Mesodermal cell (in vitro differentiated cells): ENCODE data around the gene COA5.

Source experiments
- H3K27ac ChIP-seq: 2 replicates; pipeline ENCODE4 v1.7.0; 2013; ENCODE audit warnings: mild to moderate bottlenecking, low read depth, low read length, moderate library complexity; ENCODE audit not compliant: severe bottlenecking
- H3K36me3 ChIP-seq: 2 replicates; pipeline ENCODE4 v1.7.1; 2013; ENCODE audit warnings: mild to moderate bottlenecking, low read length, moderate library complexity; ENCODE audit not compliant: control insufficient read depth, insufficient read depth
- H3K4me1 ChIP-seq: one replicate; pipeline ENCODE4 v1.7.1; 2013; ENCODE audit warnings: mild to moderate bottlenecking, low read length; ENCODE audit not compliant: insufficient read depth, control insufficient read depth, poor library complexity, severe bottlenecking
- H3K4me3 ChIP-seq: 2 replicates; pipeline ENCODE4 v1.7.0; 2013; ENCODE audit warnings: low read length, control low read depth, mild to moderate bottlenecking; ENCODE audit not compliant: insufficient read depth, poor library complexity, severe bottlenecking; ENCODE audit errors: extremely low read depth
- H3K9me3 ChIP-seq: 2 replicates; pipeline ENCODE4 v1.7.1; 2013; ENCODE audit warnings: mild to moderate bottlenecking, low read length, moderate library complexity; ENCODE audit not compliant: control insufficient read depth
- whole genome bisulfite sequencing, 2 experiments: methylation state at CpG; one replicate each; pipeline ENCODE4 v1.1.5; 2013; ENCODE audit warnings: missing lambda C conversion rate in 2 of 2; ENCODE audit not compliant: insufficient coverage in 2 of 2; 5-methylcytosine and 5-hydroxymethylcytosine counted together

The COA5 gene

GRCh38 chr2:98583816-98584618 is 24.3 kb downstream of the COA5 start:
- Histone ChIP-seq H3K36me3 (peaks cover 26% of the 10 kb centered on the region), H3K4me3 (no peak overlapping the region), H3K27ac (no peak overlapping the region), H3K9me3 (no peaks in the 10 kb centered on the region), H3K4me1 (no peaks in the 10 kb centered on the region)
- WGBS, 2 experiments = 86 to 91% methylated on average over 5 to 9 of the region's 10 CpGs

- 95 to 97% methylated on average over 4 to 6 of the region's 7 CpGs for WGBS, 2 experiments
- Histone ChIP-seq H3K4me3 (no peak overlapping the region), H3K36me3 (peaks cover 26% of the 10 kb centered on the region), H3K4me1 (no peaks in the 10 kb centered on the region), H3K27ac (no peak overlapping the region), H3K9me3 (no peaks in the 10 kb centered on the region)
Measured at GRCh38 chr2:98583276-98583675, 25.0 kb downstream of the COA5 start.

- Histone ChIP-seq H3K27ac (no peak overlapping the region), H3K4me1 (no peaks in the 10 kb centered on the region)
- 91 to 92% methylated on average over 7 to 9 of the region's 9 CpGs for WGBS, 2 experiments
Measured at GRCh38 chr2:98582523-98582922, 25.8 kb downstream of the COA5 start.

GRCh38 chr2:98580656-98581284 is 27.5 kb downstream of the COA5 start:
- Histone ChIP-seq H3K4me1 (no peaks in the 10 kb centered on the region), H3K4me3 (no peak overlapping the region), H3K27ac (no peak overlapping the region), H3K9me3 (no peaks in the 10 kb centered on the region), H3K36me3 (peaks cover 31% of the 10 kb centered on the region)
- WGBS, 2 experiments = 92 to 98% methylated on average over 6 to 7 of the region's 10 CpGs

More at GRCh38 chr2:98582523-98582922, 25.8 kb downstream of the COA5 start:
- H3K4me3 ChIP-seq = no peak overlapping the region
- peaks cover 26% of the 10 kb centered on the region for H3K36me3 ChIP-seq
- no peaks in the 10 kb centered on the region for H3K9me3 ChIP-seq

GRCh38 chr2:98579926-98580325 is 28.4 kb downstream of the COA5 start:
- H3K4me1 ChIP-seq = no peaks in the 10 kb centered on the region
- H3K27ac ChIP-seq = no peak overlapping the region
- H3K9me3 ChIP-seq = no peaks in the 10 kb centered on the region
- H3K36me3 ChIP-seq = peaks cover 29% of the 10 kb centered on the region
- H3K4me3 ChIP-seq = no peak overlapping the region
- 93 to 96% methylated on average over 6 to 7 of the region's 7 CpGs for WGBS, 2 experiments

GRCh38 chr2:98578231-98578630 is 30.1 kb downstream of the COA5 start:
- no peaks in the 10 kb centered on the region for H3K9me3 ChIP-seq
- no peaks in the 10 kb centered on the region for H3K4me1 ChIP-seq
- no peak overlapping the region for H3K4me3 ChIP-seq
- H3K27ac ChIP-seq = no peak overlapping the region
- peaks cover 30% of the 10 kb centered on the region for H3K36me3 ChIP-seq
- WGBS, 2 experiments = 85 to 93% methylated on average over 5 to 8 of the region's 9 CpGs

GRCh38 chr2:98577313-98577712 is 31.0 kb downstream of the COA5 start:
- Histone ChIP-seq H3K4me1 (no peaks in the 10 kb centered on the region), H3K27ac (no peak overlapping the region), H3K4me3 (no peak overlapping the region), H3K9me3 (no peaks in the 10 kb centered on the region), H3K36me3 (peaks cover 30% of the 10 kb centered on the region)
- WGBS, 2 experiments = 82 to 89% methylated on average over 10 of the region's 10 CpGs

GRCh38 chr2:98576666-98577312 is 31.5 kb downstream of the COA5 start:
- 92 to 96% methylated on average over 19 to 21 of the region's 22 CpGs for WGBS, 2 experiments
- Histone ChIP-seq H3K9me3 (no peaks in the 10 kb centered on the region), H3K4me3 (no peak overlapping the region), H3K36me3 (peaks cover 34% of the 10 kb centered on the region), H3K27ac (no peak overlapping the region), H3K4me1 (no peaks in the 10 kb centered on the region)

GRCh38 chr2:98573426-98573825 is 34.9 kb downstream of the COA5 start:
- H3K9me3 ChIP-seq = no peaks in the 10 kb centered on the region
- H3K4me1 ChIP-seq = no peaks in the 10 kb centered on the region
- H3K4me3 ChIP-seq = no peak overlapping the region
- peaks cover 47% of the 10 kb centered on the region for H3K36me3 ChIP-seq
- H3K27ac ChIP-seq = no peak overlapping the region
- WGBS, 2 experiments = 90 to 98% methylated on average over 11 to 12 of the region's 13 CpGs

- Histone ChIP-seq H3K4me1 (no peaks in the 10 kb centered on the region), H3K4me3 (no peak overlapping the region), H3K9me3 (no peaks in the 10 kb centered on the region), H3K36me3 (peaks cover 47% of the 10 kb centered on the region), H3K27ac (no peak overlapping the region)
- whole genome bisulfite sequencing, 2 experiments = 87 to 95% methylated on average over 11 to 12 of the region's 15 CpGs
Measured at GRCh38 chr2:98572676-98573075, 35.6 kb downstream of the COA5 start.
